Activated CD8-positive, alpha-beta memory T cell treated with anti-CD3 and anti-CD28 coated beads, Interleukin-2, amount 10 ng/mL, durations not matched to agents 7 days and 5 days (primary cell): Measurements from ENCODE around the gene SLC25A23. TPM values are rescaled to one million over a fixed set of nuclear protein-coding genes. Genes with fewer than 3 reads are reported as not detected.

Source experiments
- ATAC-seq: fragments of 150-1000 bp; cut with Tn5 transposase; one replicate; pipeline ENCODE4 v1.10.0; 2021; ENCODE audit warnings: moderate library complexity
- CTCF ChIA-PET: fragments of 350-600 bp; sonication (Branson Sonifier 250); formaldehyde crosslinking; loops from one replicate; lab custom pipeline; 2021; ENCODE audit warnings: antibody characterized with exemption; lab: Charles Lee
- DNase-seq: peaks from one replicate; pipeline ENCODE4 v3.0.0-alpha.2; 2020
- H3K27ac Mint-ChIP-seq: one replicate; pipeline ENCODE4 v1.8.0; 2021; ENCODE audit warnings: mild to moderate bottlenecking, mixed read lengths
- H3K27me3 Mint-ChIP-seq: one replicate; pipeline ENCODE4 v1.8.0; 2021; ENCODE audit warnings: mixed read lengths
- H3K36me3 Mint-ChIP-seq: one replicate; pipeline ENCODE4 v1.8.0; 2021; ENCODE audit warnings: mild to moderate bottlenecking, mixed read lengths
- H3K4me1 Mint-ChIP-seq: one replicate; pipeline ENCODE4 v1.8.0; 2021; ENCODE audit warnings: mixed read lengths
- H3K4me3 Mint-ChIP-seq: one replicate; pipeline ENCODE4 v1.8.0; 2021; ENCODE audit warnings: mild to moderate bottlenecking, moderate library complexity, mixed read lengths
- H3K9me3 Mint-ChIP-seq: one replicate; pipeline ENCODE4 v1.8.0; 2022; ENCODE audit warnings: low read depth, mixed read lengths
- total RNA-seq, 2 experiments: library from RNA; stranded (reverse); gene quantifications; one replicate each; pipeline ENCODE4 v1.2.3, GENCODE V29; 2021

Gene SLC25A23
- total RNA-seq, 2 experiments from 2014 or later = 25.2 to 27.9 TPM

- peaks cover 25% of the 10 kb centered on the region for H3K36me3 Mint-ChIP-seq
- peaks cover 2% of the 10 kb centered on the region for H3K9me3 Mint-ChIP-seq
- peaks cover 16% of the 10 kb centered on the region for H3K4me1 Mint-ChIP-seq
- peak overlapping the region; percentile 78 for H3K4me3 Mint-ChIP-seq
- H3K27ac Mint-ChIP-seq = peak overlapping the region; percentile 72
- DNase-seq (no peak), ATAC-seq (no peak)
- no peaks in the 10 kb centered on the region for H3K27me3 Mint-ChIP-seq
- CTCF ChIA-PET = interaction anchor here (1.1 to 1.8 kb wide), 4 partner anchors 23 to 34 kb away, joined by 3 to 7 read pairs (median 4); partner anchors contain the start of genes DENND1C and KHSRP
These were observed 814 bp downstream of the SLC25A23 start for GRCh38 chr19:6458695-6459261.

GRCh38 chr19:6457958-6458694 lies 1.5 kb downstream of the SLC25A23 start:
- Mint-ChIP-seq H3K36me3 (peaks cover 30% of the 10 kb centered on the region), H3K27me3 (no peaks in the 10 kb centered on the region), H3K4me3 (peak overlapping the region; percentile 78), H3K9me3 (peaks cover 2% of the 10 kb centered on the region), H3K27ac (peak overlapping the region; percentile 72), H3K4me1 (peaks cover 16% of the 10 kb centered on the region)
- no peak for ATAC-seq
- CTCF ChIA-PET = interaction anchor here (1.1 to 1.8 kb wide), 2 partner anchors 24 to 33 kb away, joined by 4 to 7 read pairs; partner anchors contain the start of genes DENND1C and KHSRP
- no peak for DNase-seq

GRCh38 chr19:6455924-6456323 lies 3.7 kb downstream of the SLC25A23 start:
- no peak overlapping the region for H3K27ac Mint-ChIP-seq
- peaks cover 2% of the 10 kb centered on the region for H3K9me3 Mint-ChIP-seq
- CTCF ChIA-PET = no interaction called here
- H3K36me3 Mint-ChIP-seq = peaks cover 41% of the 10 kb centered on the region
- no peak for DNase-seq
- peaks cover 16% of the 10 kb centered on the region for H3K4me1 Mint-ChIP-seq
- H3K4me3 Mint-ChIP-seq = no peak overlapping the region
- H3K27me3 Mint-ChIP-seq = no peaks in the 10 kb centered on the region
- no peak for ATAC-seq

- DNase-seq = no peak
- Mint-ChIP-seq H3K4me1 (peaks cover 10% of the 10 kb centered on the region), H3K36me3 (peaks cover 42% of the 10 kb centered on the region), H3K9me3 (peaks cover 2% of the 10 kb centered on the region), H3K27me3 (no peaks in the 10 kb centered on the region), H3K4me3 (no peak overlapping the region), H3K27ac (no peak overlapping the region)
- ATAC-seq = no peak
- CTCF ChIA-PET = interaction anchor here (1.3 kb wide), 1 partner anchor 63 kb away, joined by 3 read pairs; no protein-coding TSS in a partner anchor
These were observed 5.5 kb downstream of the SLC25A23 start for GRCh38 chr19:6453951-6454565.

GRCh38 chr19:6452899-6453298 lies 6.7 kb downstream of the SLC25A23 start:
- H3K4me1 Mint-ChIP-seq = no peaks in the 10 kb centered on the region
- H3K27me3 Mint-ChIP-seq = no peaks in the 10 kb centered on the region
- no peak overlapping the region for H3K27ac Mint-ChIP-seq
- no peak overlapping the region for H3K4me3 Mint-ChIP-seq
- no peak for ATAC-seq
- DNase-seq = no peak
- CTCF ChIA-PET = interaction anchor here (0.6 to 1.0 kb wide), 2 partner anchors 42 to 51 kb away, joined by 3 to 4 read pairs; no protein-coding TSS in a partner anchor
- H3K9me3 Mint-ChIP-seq = peaks cover 2% of the 10 kb centered on the region
- peaks cover 42% of the 10 kb centered on the region for H3K36me3 Mint-ChIP-seq

- Mint-ChIP-seq H3K27ac (no peak overlapping the region), H3K36me3 (peaks cover 42% of the 10 kb centered on the region), H3K4me1 (no peaks in the 10 kb centered on the region), H3K4me3 (no peak overlapping the region), H3K9me3 (peaks cover 2% of the 10 kb centered on the region), H3K27me3 (no peaks in the 10 kb centered on the region)
- ATAC-seq = no peak
- CTCF ChIA-PET = no interaction called here
- DNase-seq = no peak
These were observed 7.4 kb downstream of the SLC25A23 start for GRCh38 chr19:6452223-6452614.

- Mint-ChIP-seq H3K4me1 (no peaks in the 10 kb centered on the region), H3K9me3 (peaks cover 2% of the 10 kb centered on the region), H3K27ac (no peak overlapping the region), H3K27me3 (no peaks in the 10 kb centered on the region), H3K4me3 (no peak overlapping the region), H3K36me3 (peaks cover 42% of the 10 kb centered on the region)
- DNase-seq (no peak), ATAC-seq (no peak)
- CTCF ChIA-PET = no interaction called here
These were observed 7.9 kb downstream of the SLC25A23 start for GRCh38 chr19:6451583-6452222.

- Mint-ChIP-seq H3K27ac (no peak overlapping the region), H3K36me3 (peaks cover 32% of the 10 kb centered on the region)
- CTCF ChIA-PET = no interaction called here
These were observed 9.4 kb downstream of the SLC25A23 start for GRCh38 chr19:6450166-6450565.

GRCh38 chr19:6448045-6448444 lies 11.5 kb downstream of the SLC25A23 start:
- Mint-ChIP-seq H3K27me3 (no peaks in the 10 kb centered on the region), H3K9me3 (no peaks in the 10 kb centered on the region), H3K27ac (no peak overlapping the region), H3K4me1 (no peaks in the 10 kb centered on the region), H3K4me3 (no peak overlapping the region), H3K36me3 (peaks cover 14% of the 10 kb centered on the region)
- ATAC-seq (no peak), DNase-seq (no peak)
- CTCF ChIA-PET = no interaction called here

More at GRCh38 chr19:6450166-6450565, 9.4 kb downstream of the SLC25A23 start:
- no peak overlapping the region for H3K4me3 Mint-ChIP-seq
- ATAC-seq = no peak
- no peaks in the 10 kb centered on the region for H3K4me1 Mint-ChIP-seq
- no peak for DNase-seq
- peaks cover 2% of the 10 kb centered on the region for H3K9me3 Mint-ChIP-seq
- no peaks in the 10 kb centered on the region for H3K27me3 Mint-ChIP-seq

GRCh38 chr19:6446452-6446851 lies 13.1 kb downstream of the SLC25A23 start:
- Mint-ChIP-seq H3K27ac (no peak overlapping the region), H3K4me3 (no peak overlapping the region), H3K36me3 (peaks cover 5% of the 10 kb centered on the region), H3K9me3 (no peaks in the 10 kb centered on the region), H3K27me3 (no peaks in the 10 kb centered on the region), H3K4me1 (no peaks in the 10 kb centered on the region)
- ATAC-seq (no peak), DNase-seq (no peak)
- CTCF ChIA-PET = no interaction called here

- H3K27me3 Mint-ChIP-seq = no peaks in the 10 kb centered on the region
- H3K36me3 Mint-ChIP-seq = no peaks in the 10 kb centered on the region
- ATAC-seq (no peak), DNase-seq (no peak)
- CTCF ChIA-PET = interaction anchor here (1.0 kb wide), 1 partner anchor 33 kb away, joined by 3 read pairs; no protein-coding TSS in a partner anchor
- no peak overlapping the region for H3K4me3 Mint-ChIP-seq
- no peaks in the 10 kb centered on the region for H3K4me1 Mint-ChIP-seq
- H3K27ac Mint-ChIP-seq = no peak overlapping the region
- H3K9me3 Mint-ChIP-seq = no peaks in the 10 kb centered on the region
These were observed 15.6 kb downstream of the SLC25A23 start for GRCh38 chr19:6443986-6444385.

GRCh38 chr19:6442087-6442688 lies 17.4 kb downstream of the SLC25A23 start:
- CTCF ChIA-PET = no interaction called here
- no peaks in the 10 kb centered on the region for H3K36me3 Mint-ChIP-seq
- H3K4me3 Mint-ChIP-seq = no peak overlapping the region
- H3K9me3 Mint-ChIP-seq = no peaks in the 10 kb centered on the region
- H3K27ac Mint-ChIP-seq = no peak overlapping the region
- no peaks in the 10 kb centered on the region for H3K27me3 Mint-ChIP-seq
- DNase-seq (no peak), ATAC-seq (no peak)
- H3K4me1 Mint-ChIP-seq = no peaks in the 10 kb centered on the region

- Mint-ChIP-seq H3K4me1 (peaks cover 4% of the 10 kb centered on the region), H3K9me3 (no peaks in the 10 kb centered on the region), H3K27me3 (no peaks in the 10 kb centered on the region), H3K27ac (no peak overlapping the region), H3K36me3 (no peaks in the 10 kb centered on the region), H3K4me3 (no peak overlapping the region)
- ATAC-seq (no peak), DNase-seq (no peak)
- CTCF ChIA-PET = no interaction called here
These were observed 18.7 kb downstream of the SLC25A23 start for GRCh38 chr19:6440905-6441304.
